ENCODE data around the gene RTTN.

Gene RTTN

DNA sequence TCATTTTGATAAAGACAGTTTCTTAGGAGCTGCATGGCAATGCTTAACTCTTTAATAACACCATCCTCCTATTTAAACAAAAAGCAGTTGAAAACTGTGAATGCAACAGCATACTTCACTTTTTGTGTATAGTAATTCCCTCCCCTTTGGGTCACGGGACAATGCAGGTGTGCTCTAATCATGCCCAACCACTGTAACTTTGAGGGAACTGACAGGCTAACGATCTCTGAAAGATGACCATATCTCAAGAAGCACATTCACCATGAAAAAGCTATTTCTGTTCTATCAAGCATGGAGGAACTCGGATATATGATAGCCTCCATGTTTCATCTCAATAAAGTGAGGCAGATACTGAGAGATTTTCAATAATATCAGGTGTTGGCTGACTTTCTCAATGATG is 176.8 kb downstream of the RTTN start:
- DNase-seq (ENCODE audit: low read depth in 2 of 2), result no peak

DNA sequence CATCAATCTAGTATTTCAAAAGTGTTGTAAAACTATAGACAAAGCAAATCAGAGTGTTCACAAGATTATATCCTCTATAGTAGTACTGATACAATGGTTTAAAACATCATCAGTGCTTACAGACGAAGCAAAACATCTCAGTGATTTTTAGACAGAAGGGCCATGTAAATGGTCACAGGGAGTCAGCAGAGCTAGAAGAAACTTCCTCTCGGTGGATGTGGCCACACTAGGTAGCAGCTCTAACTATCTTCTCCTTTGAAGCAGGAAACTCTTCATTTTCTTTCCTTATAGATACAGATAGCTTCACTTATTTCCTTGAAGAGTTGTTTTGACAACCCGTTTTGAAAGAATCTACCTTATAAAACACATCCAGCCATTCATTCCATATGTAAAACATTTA is 177.4 kb downstream of the RTTN start:
- DNase-seq (ENCODE audit: low read depth in 2 of 2), result no peak

DNA sequence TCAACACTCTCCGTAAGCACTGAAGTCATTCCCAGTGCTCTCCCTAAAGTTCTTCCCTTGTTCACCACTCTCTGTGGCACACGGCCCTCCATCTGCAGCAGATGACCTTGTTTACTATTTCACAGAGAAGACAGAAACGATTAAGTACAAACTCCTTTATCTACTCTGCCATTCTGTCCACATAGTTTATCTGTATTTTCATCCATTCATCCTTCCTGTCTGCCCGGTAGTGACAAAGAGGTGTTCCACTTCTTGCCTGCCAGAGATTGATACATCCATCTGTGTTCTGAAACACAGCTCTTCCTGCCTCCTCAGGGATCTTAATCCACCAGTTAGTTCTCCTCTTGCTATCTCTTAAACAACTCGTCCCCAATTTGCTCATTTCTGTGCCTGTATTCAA is 179.9 kb downstream of the RTTN start:
- DNase-seq (ENCODE audit: low read depth in 2 of 2), result no peak

DNA sequence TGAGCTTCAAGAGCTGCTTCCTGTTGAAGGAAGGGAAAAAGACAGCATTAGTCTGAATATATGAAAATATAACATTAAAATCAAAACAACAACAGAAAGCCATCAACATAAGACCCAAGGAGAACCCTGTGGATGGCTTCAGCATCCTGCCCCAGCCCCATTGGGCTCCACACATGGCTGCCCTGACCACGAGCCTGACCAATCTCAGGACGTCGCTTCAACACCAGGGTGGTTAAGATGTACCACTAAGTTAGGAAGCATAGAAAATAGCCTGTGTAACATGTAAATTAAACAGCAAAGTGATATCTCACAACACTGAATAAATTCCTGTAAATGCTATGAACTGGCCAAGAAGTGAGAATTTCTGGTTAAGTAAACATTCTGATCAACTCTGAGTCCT is 180.7 kb downstream of the RTTN start:
- DNase-seq (ENCODE audit: low read depth in 2 of 2), result no peak

DNA sequence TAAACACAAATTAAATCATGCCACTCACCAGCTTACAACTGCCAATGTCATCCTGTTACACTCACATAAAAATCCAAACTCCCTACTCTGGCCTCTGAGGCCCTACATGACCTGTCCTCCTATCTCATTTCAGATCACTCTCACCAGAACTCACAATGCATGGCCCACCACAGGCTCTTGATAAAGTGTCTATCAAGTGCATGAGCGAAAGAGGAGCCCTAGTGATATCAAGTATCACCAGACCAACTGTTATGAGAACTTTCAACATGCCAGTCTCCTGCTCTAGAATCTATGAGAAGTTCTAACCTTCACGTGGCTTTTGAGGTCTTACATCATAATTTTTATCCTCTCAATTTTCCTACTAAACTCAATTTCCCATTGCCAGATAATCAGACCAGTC is 181.4 kb downstream of the RTTN start:
- DNase-seq (ENCODE audit: low read depth in 2 of 2), result no peak

DNA sequence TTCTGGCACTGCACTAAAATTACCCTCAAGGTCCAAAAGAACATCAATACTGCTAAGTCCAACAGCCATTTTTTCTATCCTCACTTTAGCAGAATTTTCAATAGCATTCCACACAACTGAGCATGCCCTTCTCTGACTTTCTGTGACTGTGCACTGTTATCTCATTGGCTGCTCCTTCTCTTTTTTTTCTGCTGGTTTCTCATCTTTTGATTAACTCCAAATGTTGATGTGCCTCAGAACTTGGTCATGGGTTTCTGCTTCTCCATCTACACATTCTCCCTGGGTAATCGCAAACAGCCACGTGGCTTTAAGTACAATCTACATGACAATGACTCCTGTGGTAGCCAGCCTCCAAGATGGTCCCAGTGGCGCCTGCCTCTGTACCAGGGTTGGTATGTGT is 182.9 kb downstream of the RTTN start:
- no peak for DNase-seq (ENCODE audit: low read depth in 2 of 2)

DNA sequence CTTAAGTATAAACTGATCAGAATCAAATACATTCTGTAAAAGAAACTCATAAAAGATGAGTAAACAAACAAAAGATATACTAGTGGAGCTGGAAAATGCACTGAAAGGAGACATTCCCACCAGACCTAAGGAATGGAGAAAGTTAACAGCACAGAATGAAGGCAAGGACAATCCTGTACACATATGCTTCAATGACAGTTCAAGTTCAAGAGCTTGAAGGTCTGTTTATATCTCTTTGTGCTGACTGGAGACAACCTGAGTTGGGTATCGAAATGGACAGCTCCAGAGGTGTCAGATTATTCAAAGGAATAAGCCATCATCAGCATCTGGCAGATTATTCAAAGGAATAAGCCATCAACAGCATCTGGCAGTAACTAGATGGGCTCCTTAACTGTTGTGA is 184.0 kb downstream of the RTTN start:
- no peak for DNase-seq (ENCODE audit: low read depth in 2 of 2)

DNA sequence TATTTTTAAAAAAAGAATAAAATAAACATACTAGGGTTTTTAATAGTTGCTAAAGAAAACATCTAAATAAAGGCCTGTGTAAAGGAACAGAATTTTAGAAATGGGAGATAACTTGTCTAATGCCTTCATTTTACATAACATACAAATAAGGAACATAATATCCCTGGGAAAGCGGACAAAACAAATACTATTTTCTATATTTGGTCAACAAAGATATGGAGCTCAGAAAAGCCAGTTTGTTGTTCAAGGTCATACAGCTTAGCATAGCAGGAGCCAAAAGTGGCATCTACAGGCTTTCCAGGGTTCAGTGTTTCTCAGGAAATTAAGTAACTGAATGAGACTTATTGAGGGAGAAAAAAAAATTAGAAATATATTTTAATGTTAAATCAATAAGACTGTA is 184.4 kb downstream of the RTTN start:
- DNase-seq (ENCODE audit: low read depth in 2 of 2), result no peak

DNA sequence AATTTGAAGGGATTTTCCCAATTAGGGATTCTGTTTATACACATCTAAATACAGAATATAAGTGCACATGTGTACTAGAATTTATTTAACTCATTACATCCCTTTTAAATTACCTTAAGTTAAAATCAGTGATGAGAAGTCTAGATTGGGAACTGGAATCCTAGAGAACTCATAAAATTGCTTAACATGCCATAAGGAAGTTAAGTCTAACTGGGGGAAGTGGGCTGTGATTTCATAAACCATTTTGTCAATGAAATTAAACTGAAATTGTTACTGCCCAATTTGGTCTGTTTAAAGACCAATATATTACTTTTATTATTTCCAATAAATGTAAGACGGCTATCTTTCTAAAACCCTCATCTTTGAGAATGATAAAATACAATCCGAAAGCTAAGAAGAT is 185.5 kb downstream of the RTTN start:
- DNase-seq (ENCODE audit: low read depth in 2 of 2), result no peak

DNA sequence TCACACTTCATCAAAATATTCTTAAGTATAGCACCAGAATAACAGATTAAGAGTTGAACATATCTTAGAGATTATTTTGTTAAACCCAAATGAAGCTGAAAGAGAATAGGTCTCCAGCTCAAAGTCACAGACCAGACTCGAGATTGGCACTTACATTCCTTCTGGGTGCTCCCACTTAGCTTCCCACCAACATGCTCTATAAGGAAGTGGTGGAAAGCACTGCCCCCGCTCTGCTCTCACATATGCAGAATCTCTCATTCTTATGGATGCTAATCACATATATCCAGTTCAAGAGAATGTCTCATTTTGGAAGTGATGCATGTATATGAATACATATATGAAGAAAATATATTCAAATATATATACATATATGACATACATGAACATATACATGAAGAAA is 186.4 kb downstream of the RTTN start:
- DNase-seq (ENCODE audit: low read depth in 2 of 2), result no peak

DNA sequence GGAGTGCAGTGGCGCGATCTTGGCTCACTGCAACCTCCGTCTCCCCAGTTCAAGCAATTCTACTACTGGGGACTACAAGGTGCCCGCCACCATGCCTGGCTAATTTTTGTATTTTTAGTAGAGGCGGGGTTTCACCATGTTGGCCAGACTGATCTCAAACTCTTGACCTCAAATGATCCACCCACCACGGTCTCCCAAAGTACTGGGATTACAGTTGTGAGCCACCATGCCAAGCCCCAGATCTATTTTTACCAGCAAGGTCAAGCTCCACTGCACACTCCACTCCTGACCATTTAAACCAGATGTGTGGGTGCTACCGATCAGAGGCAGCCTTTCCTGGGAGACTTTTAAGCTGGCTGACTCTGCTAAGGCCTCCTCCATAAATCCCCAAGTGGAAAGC is 190.4 kb downstream of the RTTN start:
- no peak for DNase-seq (ENCODE audit: low read depth in 2 of 2)

DNA sequence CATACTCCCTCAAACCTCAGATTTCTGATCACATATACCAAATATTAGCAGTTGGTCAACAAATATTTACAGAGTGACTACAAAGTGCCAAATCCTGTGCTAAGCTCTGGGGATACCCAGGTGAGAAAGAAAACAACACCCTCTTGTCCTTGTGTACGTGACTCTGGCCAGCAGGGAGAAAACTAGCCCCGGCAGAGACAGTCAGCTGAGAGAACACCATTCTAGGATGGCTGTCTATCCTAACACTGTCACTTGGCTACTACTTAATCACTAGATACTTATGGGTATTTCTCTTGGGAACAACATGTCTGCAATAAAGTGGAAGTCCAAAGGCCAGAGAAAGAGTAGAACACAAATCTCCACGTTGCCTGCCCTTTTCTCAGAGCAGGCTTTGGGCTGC is 199.9 kb downstream of the RTTN start:
- no peak for DNase-seq (ENCODE audit: low read depth in 2 of 2)

DNA sequence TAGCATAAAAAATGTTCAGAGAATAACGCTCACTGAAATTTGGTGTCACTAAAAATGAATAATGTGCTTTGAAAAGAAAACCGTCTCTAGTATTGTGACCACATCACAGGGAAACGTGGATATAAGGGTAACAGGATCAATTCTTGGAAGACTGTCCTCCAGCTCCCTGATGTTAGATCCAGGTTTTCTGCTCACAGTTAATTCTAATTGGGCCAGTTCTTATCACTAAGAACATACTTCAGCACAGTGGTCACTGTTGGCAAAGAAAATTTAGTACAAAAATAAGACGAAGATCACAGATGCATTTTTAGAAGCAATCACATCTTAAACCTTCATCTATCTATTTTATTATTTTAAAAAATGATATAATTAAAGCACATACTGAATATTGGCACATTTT is 200.8 kb downstream of the RTTN start:
- DNase-seq (ENCODE audit: low read depth in 2 of 2), result no peak

DNA sequence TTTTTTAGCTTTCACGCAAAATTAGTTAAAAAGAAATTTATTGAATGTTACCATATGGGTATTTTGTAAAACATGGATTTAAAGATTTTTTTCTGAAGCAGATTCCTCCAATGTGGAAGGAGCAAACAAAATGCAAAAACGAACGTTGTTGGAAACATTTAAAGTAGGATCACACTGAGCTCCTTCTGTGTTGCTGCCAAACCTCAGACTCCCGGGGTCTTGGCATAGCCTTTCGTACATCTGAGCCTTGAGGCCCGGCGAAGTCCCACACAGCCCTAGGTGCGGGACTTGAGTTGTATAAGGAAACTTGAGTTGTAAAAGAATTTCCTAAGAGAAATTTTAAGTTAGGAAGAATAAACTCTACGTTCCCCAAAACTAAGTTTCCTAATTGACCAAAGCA is 205.8 kb downstream of the RTTN start:
- DNase-seq (ENCODE audit: low read depth in 2 of 2), result no peak

DNA sequence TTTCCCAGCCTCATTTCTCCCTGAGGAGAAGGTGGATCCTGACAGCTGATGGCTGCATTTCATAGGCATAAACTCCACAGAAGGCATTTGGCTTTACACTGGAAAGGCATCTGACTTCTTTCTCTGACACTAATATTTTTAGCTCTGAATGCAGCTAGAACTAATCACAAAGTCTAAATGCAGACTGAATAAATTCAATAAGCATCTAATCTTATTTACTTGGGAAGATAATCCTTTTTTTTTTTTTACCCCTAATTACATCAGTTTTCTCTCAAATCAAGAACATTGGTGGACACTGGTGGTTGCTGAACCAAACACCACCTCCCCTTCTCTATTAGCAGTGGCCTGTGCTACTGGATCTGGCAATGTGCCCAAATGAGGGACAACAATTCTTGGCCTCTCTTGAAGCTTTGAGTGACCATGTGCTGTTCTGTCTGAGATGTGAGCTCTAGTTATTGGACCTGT is 206.9 kb downstream of the RTTN start:
- no peak for DNase-seq (ENCODE audit: low read depth in 2 of 2)

DNA sequence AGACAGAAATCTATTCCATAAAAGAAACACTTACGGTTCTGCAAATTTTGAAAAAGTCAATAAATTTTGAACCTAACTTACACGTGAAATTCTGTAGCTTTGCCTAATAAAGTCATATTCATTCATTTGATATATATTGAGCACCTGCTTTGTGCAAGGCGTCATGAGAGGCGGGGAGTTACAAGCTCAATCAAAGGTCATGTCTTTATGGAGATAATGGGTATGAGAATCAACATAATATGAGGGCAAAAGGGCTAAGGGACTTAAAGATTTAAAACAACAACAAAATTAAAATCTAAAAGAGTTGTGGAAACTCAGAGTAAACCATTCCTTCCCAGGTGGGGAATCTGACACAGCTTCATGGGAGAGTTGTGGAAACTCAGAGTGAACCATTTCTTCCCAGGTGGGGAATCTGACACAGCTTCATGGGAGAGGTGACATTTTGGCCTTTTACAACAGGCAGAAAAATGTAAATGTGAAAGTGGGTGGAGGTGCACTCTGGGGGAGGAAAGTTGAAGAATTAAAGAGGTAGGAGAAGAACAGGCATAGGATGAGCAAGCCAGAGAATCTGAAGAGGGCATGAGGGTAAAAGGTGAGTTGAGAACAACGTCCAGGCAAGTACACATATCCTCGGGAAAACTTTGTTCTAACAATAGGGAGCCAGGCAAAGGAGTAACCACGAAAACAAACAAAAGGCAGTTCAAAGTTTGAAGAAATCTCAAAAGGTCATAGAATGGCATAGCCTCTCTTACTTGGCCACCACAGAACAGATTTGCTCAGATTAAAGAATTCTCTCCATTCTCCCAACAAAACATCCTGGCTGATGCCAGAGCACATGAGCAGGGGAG is 208.3 kb downstream of the RTTN start:
- no peak for DNase-seq (ENCODE audit: low read depth in 2 of 2)

DNA sequence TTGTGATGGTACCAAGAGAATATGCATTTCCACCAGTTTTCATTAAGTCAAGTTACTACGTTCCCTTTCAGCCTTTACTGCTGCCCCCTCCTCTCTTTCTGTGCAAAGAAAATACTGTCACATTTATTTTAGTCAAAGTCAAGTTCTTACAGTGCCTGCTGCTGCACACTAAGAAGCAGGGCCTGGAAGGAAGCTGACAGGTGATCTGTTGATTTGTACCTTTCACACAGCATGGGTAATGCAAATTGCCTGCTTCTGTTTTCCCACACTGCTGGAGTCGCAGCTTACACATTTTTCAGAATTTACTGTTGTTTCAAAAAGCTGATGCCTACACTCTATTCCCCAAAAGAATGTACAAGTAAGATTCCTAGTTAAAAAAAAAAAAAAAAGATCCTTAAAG is 209.1 kb downstream of the RTTN start:
- DNase-seq (ENCODE audit: low read depth in 2 of 2), result no peak

DNA sequence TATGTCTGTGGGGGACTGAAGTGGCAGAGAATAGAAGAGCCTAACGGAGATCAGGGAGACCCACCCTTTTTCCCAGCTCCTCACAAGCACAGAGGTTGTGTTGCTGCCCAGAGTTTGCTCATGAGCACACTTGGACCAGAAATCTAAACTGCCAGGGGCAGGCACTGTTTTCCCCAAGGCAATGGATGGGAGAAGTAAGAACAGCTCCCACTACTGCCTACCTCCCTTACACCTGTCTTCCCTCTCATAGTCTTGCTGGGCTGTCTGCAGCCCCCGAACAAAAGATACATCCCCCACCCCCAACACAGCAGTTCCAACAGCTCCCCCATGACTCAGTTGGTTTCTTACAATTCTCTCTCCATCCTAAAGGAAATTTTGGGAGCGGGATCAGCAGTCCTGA is 209.7 kb downstream of the RTTN start:
- DNase-seq (ENCODE audit: low read depth in 2 of 2), result no peak

DNA sequence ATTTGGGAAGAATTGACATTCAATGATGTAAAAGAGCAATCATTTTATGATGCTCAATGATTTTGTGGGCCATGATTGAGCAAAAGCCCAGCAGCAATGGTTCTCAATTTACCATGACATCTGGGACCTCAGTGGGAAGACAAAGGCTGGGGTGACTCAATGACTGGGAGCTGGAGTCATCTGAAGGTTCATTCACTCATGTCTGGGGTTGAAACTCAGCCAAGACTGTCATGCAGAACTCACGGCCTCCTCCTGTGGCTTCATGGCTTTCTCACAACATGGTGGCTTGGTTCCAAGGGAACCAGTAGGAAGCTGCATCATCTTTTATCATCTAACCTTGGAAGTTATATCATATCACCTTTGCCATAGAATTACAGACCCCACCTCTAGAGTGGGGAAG is 212.7 kb downstream of the RTTN start:
- no peak for DNase-seq (ENCODE audit: low read depth in 2 of 2)

DNA sequence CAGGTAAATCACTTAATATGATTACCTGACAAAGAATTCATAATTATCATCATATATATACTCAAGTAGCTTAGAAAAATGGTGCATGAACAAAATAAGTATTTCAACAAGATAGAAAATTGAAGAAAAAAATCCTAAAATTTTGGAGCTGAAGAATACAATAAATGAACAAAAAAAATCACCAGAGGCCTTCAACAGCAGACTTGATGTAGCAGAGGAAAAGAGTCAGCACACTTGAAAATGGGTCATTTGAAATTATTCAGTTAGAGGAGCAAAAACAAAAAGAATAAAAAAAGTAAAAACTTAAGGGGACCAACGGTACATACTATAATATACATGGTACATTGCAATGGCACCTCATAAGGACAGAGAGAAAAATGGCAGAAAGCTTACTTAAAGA is 217.6 kb downstream of the RTTN start:
- no peak for DNase-seq (ENCODE audit: low read depth in 2 of 2)

DNA sequence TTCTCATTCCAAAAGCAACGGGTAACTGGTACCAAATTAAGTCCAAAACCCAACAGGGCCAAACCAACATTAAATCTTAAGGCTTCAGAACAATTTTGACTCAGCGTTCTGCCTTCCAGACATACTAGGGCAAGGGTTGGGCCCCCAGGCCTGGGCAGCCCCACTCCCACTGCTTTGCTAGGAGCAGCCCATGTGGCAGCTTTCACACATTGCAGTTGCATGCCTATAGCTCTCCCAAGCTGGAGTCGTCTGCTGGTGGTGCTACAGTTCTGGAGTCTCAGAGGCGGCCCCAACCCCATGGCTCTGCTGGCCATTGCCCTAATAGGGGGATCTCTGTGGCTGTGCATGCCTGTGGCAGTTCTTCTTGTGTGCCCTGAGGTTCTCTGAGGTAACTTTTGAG is 220.2 kb downstream of the RTTN start:
- no peak for DNase-seq (ENCODE audit: low read depth in 2 of 2)

DNA sequence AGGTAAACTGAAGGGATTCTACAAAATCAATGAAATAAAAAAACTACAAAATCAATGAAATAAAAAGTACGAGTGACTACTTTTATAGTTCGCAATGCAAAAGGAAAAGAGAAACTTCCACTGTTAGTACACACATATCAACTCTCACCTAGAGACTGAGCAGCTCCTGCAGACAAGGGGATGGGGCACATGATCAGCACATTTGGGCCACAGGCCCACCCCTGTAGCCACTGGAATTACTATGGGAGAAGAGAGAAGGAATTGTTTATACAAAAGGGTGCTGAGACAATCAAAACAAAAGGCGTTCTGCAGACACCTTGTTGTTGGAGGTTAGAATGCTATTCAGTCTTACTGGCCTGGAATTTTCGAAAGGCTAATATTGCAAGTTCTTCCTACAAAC is 223.1 kb downstream of the RTTN start:
- DNase-seq (ENCODE audit: low read depth in 2 of 2), result no peak

DNA sequence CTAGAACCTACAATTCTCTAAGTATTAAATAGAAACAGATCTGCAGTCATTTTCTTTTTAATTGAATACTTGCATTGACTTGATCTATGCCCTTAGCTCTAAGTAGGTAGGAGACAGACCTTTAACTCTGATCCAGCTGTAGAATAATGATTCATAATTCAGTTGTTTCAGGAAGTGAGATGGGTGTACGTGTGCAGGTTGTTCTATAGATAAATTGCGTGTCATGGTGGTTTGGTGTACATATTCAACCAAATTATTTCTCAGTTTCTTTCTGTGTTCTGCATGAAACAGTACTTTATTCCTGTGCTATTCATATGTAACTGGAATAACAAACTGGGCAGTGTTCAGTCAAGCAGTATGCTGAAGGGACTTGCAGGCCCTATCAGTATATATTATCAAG is 223.5 kb downstream of the RTTN start:
- DNase-seq (ENCODE audit: low read depth in 2 of 2), result no peak
